GM18526 (cell line): ENCODE results near the gene C6orf120.
A peak's percentile ranks its signal among the peaks of the same experiment; 100 is the strongest.

Experiments
- POLR2A ChIP-seq: IDR thresholded peaks from 3 replicates; pipeline ENCODE4 v1.6.1; 2011; ENCODE audit not compliant: insufficient read length; ENCODE audit errors: extremely low read depth

The C6orf120 gene

GRCh38 chr6:169714595-169714994 lies 12.7 kb downstream of the C6orf120 start:
- TF ChIP-seq POLR2A: no peak

GRCh38 chr6:169719117-169719516 lies 17.2 kb downstream of the C6orf120 start:
- TF ChIP-seq POLR2A: no peak

GRCh38 chr6:169720207-169720855 lies 18.4 kb downstream of the C6orf120 start:
- no peak for TF ChIP-seq POLR2A

GRCh38 chr6:169722362-169723199 lies 20.7 kb downstream of the C6orf120 start:
- no peak for TF ChIP-seq POLR2A

GRCh38 chr6:169723200-169723909 lies 21.4 kb downstream of the C6orf120 start:
- no peak for TF ChIP-seq POLR2A

- TF ChIP-seq POLR2A: peak; percentile 16
Observed at GRCh38 chr6:169723991-169724493, 22.1 kb downstream of the C6orf120 start.

- TF ChIP-seq POLR2A: peak; percentile 45
Observed at GRCh38 chr6:169724494-169725124, 22.7 kb downstream of the C6orf120 start, which contains the start of gene PHF10. Gene PHF10, minus strand, starts transcription at chr6:169724500. Its CDS starts 569 bp downstream, at chr6:169723931.

- TF ChIP-seq POLR2A: no peak
Observed at GRCh38 chr6:169725125-169726048, 23.5 kb downstream of the C6orf120 start.

- TF ChIP-seq POLR2A: no peak
Observed at GRCh38 chr6:169726049-169726400, 24.1 kb downstream of the C6orf120 start.

- TF ChIP-seq POLR2A: no peak
Observed at GRCh38 chr6:169726963-169727362, 25.0 kb downstream of the C6orf120 start.

GRCh38 chr6:169729961-169730360 lies 28.0 kb downstream of the C6orf120 start:
- TF ChIP-seq POLR2A: no peak

- TF ChIP-seq POLR2A: no peak
Observed at GRCh38 chr6:169738204-169738975, 36.5 kb downstream of the C6orf120 start.

GRCh38 chr6:169738976-169739529 lies 37.1 kb downstream of the C6orf120 start:
- no peak for TF ChIP-seq POLR2A

- TF ChIP-seq POLR2A: no peak
Observed at GRCh38 chr6:169741344-169741743, 39.4 kb downstream of the C6orf120 start.
